Activated CD4-positive, alpha-beta T cell treated with anti-CD3 and anti-CD28 coated beads, Interleukin-2, amount 50 U/mL, for 24 hours (primary cell): ENCODE results near the gene CARD6.
A peak's percentile ranks its signal among the peaks of the same experiment; 100 is the strongest.
"Not testable (repeated sequence)": the region's sequence is repeated elsewhere in the genome, so short reads cannot be mapped to it uniquely, and the experiment has no call there.

Experiments used
- DNase-seq, 2 donors: peaks; one replicate each; pipeline ENCODE4 v3.0.0-alpha.2; 2020; ENCODE audit warnings: low read depth in 1 of 2, low spot score in 1 of 2

Gene CARD6, protein sequence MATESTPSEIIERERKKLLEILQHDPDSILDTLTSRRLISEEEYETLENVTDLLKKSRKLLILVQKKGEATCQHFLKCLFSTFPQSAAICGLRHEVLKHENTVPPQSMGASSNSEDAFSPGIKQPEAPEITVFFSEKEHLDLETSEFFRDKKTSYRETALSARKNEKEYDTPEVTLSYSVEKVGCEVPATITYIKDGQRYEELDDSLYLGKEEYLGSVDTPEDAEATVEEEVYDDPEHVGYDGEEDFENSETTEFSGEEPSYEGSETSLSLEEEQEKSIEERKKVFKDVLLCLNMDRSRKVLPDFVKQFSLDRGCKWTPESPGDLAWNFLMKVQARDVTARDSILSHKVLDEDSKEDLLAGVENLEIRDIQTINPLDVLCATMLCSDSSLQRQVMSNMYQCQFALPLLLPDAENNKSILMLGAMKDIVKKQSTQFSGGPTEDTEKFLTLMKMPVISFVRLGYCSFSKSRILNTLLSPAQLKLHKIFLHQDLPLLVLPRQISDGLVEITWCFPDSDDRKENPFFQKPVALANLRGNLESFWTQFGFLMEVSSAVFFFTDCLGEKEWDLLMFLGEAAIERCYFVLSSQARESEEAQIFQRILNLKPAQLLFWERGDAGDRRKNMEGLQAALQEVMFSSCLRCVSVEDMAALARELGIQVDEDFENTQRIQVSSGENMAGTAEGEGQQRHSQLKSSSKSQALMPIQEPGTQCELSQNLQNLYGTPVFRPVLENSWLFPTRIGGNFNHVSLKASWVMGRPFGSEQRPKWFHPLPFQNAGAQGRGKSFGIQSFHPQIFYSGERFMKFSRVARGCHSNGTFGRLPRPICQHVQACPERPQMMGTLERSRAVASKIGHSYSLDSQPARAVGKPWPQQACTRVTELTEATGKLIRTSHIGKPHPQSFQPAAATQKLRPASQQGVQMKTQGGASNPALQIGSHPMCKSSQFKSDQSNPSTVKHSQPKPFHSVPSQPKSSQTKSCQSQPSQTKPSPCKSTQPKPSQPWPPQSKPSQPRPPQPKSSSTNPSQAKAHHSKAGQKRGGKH

DNA sequence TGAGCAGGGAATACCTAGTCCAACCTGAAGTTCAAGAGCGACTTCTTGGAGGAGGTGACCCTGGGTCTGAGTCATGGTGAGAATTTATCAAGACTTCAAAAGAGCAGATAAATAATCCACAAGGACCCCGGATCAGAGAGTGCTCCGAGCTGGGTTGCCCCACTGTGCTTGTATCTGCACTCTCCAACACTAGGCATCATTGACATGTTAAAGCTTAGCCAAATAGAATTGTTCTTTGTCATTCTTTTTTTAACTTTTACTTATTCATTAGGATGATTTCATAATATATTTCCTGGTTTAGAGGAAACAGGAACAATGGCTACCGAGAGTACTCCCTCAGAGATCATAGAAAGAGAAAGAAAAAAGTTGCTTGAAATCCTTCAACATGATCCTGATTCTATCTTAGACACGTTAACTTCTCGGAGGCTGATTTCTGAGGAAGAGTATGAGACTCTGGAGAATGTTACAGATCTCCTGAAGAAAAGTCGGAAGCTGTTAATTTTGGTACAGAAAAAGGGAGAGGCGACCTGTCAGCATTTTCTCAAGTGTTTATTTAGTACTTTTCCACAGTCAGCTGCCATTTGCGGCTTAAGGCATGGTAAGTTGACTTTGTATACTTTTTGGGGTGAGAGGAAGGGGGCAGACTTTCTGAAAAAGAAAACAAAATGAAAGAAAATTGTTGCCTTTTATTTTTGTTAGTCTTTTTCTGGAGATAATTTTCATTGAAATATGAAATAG is at the start of gene CARD6:
CARD6 (plus strand) TSS at position 300 of the 738 bp plus-strand sequence; CDS start at position 316, 16 bp downstream.
- DNase-seq, result no peak

DNA sequence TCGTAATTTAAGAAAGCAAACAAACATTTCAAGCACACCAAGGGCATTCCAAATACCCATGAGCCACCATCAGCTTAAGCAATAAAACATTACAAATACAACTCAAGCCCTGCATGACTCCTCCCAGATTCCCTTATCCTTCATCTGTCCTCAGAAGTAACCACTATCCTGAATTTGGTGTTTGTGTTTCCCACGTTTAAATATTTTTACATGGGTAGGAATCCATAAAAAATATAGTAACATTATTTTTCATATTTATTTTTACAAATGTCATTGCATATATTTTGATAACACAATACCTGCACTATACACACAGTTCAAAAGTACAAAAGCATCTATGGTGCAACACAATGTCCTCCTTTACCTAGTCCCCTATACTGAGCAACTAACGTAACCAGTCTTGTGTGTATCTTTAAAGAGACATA is 49.4 kb upstream of the CARD6 start:
- no peak for DNase-seq

DNA sequence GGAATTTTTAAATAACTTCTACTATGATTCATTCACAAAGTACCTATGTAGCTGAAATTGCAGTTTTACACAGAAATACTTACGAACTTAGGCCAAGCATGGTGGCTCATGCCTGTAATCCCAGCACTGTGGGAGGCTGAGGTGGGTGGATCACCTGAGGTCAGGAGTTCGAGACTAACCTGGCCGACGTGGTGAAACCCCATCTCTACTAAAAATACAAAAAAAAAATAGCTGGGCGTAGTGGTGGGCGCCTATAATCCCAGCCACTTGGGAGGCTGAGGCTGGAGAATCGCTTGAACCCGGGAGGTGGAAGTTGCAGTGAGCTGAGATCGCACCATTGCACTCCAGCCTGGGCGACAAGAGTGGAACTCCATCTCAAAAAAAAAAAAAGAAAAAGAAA is 48.5 kb upstream of the CARD6 start:
- not testable (repeated sequence) for DNase-seq

GRCh38 chr5:40794340-40794739 is 46.8 kb upstream of the CARD6 start:
- DNase-seq, result not testable (repeated sequence)

- DNase-seq, result not testable (repeated sequence)
Observed at GRCh38 chr5:40794877-40795276, 46.3 kb upstream of the CARD6 start.

DNA sequence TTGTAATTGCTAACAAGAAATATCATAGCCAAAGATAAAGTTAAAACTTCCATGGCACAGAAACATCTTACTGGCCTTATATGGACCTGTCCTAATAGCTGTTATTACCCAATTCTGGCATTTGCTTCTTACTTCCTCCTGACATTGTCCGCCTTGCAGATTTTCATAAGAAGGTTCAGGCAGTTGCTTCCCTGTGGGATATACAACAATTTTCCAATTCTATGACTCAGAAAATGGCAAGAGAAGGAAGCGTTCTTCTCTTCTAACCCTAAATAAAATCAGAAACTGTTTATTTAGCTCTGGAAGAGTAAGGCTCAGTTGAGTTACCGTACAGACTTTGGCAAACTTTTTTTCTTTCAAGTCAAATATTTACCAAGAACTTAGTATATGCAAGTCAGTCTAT is 44.7 kb upstream of the CARD6 start:
- DNase-seq, result no peak

- DNase-seq, result peak; percentile 43 to 56
Observed at GRCh38 chr5:40797273-40798011, 43.7 kb upstream of the CARD6 start.

GRCh38 chr5:40798012-40798800 is 43.0 kb upstream of the CARD6 start, which contains the start of gene PRKAA1:
PRKAA1 (minus strand) TSS chr5:40798374; CDS start chr5:40798189, 185 bp downstream.
- DNase-seq, result peak; percentile 67 to 76

GRCh38 chr5:40798801-40799210 is 42.4 kb upstream of the CARD6 start:
- DNase-seq, result no peak

- DNase-seq, result no peak
Observed at GRCh38 chr5:40799258-40799657, 41.9 kb upstream of the CARD6 start.

- DNase-seq, result no peak
Observed at GRCh38 chr5:40801771-40802562, 39.2 kb upstream of the CARD6 start.

DNA sequence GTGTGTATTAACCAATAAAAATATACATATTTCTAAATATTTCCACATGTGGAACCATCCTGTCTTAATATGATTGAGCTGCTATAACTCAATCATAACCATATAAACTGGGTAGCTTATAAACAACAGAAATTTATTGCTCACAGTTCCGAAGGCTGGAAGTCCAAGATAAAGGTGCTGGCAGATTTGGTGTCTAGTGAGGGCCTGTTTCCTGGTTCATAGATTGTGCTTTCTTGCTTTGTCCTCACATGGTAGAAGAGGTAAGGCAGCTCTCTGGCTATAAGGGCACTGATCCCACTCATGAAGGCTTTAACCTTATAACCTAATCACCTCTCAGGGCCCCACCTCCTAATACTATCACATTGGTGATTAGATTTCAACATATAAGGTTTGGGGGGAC is 29.0 kb upstream of the CARD6 start:
- no peak for DNase-seq

DNA sequence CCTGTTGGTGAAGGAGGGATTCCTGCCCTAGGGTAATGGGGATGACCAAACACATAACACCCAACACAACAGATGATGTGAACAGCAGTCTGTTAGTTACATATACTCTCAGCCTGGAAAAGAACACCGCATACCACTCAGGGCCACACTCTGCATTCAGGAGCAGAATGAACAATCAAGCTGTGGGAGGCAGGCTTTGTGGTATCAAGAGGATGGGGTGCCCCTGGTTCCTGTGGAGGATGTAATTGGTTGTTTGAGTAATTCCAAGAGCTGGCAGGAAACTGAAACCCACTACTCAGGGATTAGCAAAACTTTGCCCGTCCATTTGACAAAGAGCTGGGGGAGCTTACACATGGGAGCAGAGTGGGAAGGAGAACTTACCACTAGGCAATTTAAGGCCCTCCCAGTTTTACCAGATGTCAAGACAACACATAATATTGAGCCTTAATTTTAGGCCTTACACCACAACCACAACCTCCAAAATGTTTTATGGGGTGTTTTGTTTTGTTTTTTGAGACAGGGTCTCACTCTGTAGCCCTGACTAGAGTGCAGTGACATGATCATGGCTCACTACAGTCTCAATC is 27.4 kb upstream of the CARD6 start:
- no peak for DNase-seq

- no peak for DNase-seq
Observed at GRCh38 chr5:40823459-40823858, 17.7 kb upstream of the CARD6 start.

GRCh38 chr5:40825461-40826043 is 15.6 kb upstream of the CARD6 start:
- DNase-seq, result not testable (repeated sequence)

DNA sequence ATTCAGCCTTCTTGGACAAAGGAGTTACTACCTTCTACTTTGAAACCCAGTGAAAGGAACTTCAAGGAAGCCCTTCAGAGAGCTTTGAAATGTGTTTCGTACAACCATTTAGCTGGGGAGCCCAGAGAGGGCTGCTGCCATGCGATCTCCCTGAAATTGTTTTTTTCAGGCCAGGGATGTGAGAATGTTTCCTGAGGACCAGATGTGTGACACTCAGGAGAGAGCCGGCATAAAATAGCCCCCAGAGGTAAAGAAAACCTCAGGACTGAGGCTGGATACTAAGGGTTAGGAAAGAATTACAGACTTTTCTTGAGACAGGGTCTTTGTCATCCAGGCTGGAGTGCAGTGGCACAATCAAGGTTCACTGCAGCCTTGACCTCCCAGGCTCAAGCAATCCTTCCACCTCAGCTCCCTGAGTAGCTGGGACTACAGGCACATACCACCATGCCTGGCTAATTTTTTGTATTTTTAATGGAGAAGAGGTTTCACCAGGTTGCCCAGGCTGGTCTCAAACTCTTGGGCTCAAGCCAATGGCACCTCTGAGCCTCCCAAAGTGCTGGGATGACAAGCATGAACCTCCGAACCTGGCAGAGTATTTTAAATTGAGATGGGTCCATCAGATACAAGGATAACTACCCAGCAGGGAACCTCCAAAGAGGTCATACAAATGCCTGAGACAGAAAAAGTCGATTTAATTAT is 14.5 kb upstream of the CARD6 start:
- no peak for DNase-seq
